ENCODE data around the gene CBFA2T2.

GRCh38 chr20:33645072-33645358 lies 155.1 kb downstream of the CBFA2T2 start:
- TF ChIP-seq POLR2A (IDR thresholded peaks at IDR 0.05; ENCODE audit: low read depth, low read length) (no peak), CTCF (IDR thresholded peaks at IDR 0.05; ENCODE audit: extremely low read depth in 1 of 2, insufficient read depth in 1 of 2, low read depth in 1 of 2, low read length in 2 of 2) (no peak), POLR2AphosphoS5 (IDR thresholded peaks at IDR 0.05; ENCODE audit: insufficient read depth, low read depth, low read length) (no peak), EZH2 (IDR thresholded peaks at IDR 0.05; ENCODE audit: borderline replicate concordance, low read depth, low read length, severe bottlenecking) (no peak), MAX (IDR thresholded peaks at IDR 0.05; ENCODE audit: insufficient read depth, insufficient read length) (no peak), JUN (IDR thresholded peaks at IDR 0.05; ENCODE audit: borderline replicate concordance, insufficient read depth, insufficient read length, low read depth) (no peak), MYC (IDR thresholded peaks at IDR 0.05; ENCODE audit: low read depth, low read length) (no peak)
